Spleen (tissue), 7 donors: ENCODE measurements around the gene PCNX3.

Experiments
- POLR2A ChIP-seq, 3 donors: fragments of 450-650 bp; IDR thresholded peaks; one replicate each; pipeline ENCODE4 v1.5.1; 2017; ENCODE audit warnings: antibody characterized with exemption in 3 of 3, mild to moderate bottlenecking in 1 of 3
- POLR2AphosphoS5 ChIP-seq, 3 donors: sonication (generic); formaldehyde crosslinking; IDR thresholded peaks; one replicate each; pipeline ENCODE4 v1.5.1; 2017; ENCODE audit warnings: antibody characterized with exemption in 3 of 3
- TF ChIP-seq, protein P1 (sequence below), 11 experiments: fragments of 200-600 bp in 7 of 11; fragments of 450-650 bp in 4 of 11; sonication (generic) in 4 of 11; IDR thresholded peaks in 8 of 11; conservative IDR thresholded peaks in 3 of 11; 1 replicate in 7 of 11; 2 replicates in 4 of 11; pipeline versions ENCODE4 v1.4.0 to v1.8.0; 2016 to 2021; ENCODE audit warnings: antibody characterized with exemption in 11 of 11, inconsistent platforms in 4 of 11, mild to moderate bottlenecking in 1 of 11
- donor health status: DM: no; HTN: no; CAD: no; lungs with moderate emphysema.
- donor health status: DM: no; HTN: no; CAD: no.
- donor health status: DM: no; HTN: no; CAD: no.

- TF ChIP-seq POLR2A (IDR thresholded peaks at IDR 0.05) (no peak), POLR2AphosphoS5 (IDR thresholded peaks at IDR 0.05) (no peak)
- TF ChIP-seq, protein P1, sequence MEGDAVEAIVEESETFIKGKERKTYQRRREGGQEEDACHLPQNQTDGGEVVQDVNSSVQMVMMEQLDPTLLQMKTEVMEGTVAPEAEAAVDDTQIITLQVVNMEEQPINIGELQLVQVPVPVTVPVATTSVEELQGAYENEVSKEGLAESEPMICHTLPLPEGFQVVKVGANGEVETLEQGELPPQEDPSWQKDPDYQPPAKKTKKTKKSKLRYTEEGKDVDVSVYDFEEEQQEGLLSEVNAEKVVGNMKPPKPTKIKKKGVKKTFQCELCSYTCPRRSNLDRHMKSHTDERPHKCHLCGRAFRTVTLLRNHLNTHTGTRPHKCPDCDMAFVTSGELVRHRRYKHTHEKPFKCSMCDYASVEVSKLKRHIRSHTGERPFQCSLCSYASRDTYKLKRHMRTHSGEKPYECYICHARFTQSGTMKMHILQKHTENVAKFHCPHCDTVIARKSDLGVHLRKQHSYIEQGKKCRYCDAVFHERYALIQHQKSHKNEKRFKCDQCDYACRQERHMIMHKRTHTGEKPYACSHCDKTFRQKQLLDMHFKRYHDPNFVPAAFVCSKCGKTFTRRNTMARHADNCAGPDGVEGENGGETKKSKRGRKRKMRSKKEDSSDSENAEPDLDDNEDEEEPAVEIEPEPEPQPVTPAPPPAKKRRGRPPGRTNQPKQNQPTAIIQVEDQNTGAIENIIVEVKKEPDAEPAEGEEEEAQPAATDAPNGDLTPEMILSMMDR (IDR thresholded peaks at IDR 0.05 in 8 of 11, conservative IDR thresholded peaks at IDR 0.05 in 3 of 11), result no peak
These were observed 44.5 kb downstream of the PCNX3 start for GRCh38 chr11:65660038-65660437.
